Glomerular endothelial cell (primary cell): ENCODE results near the gene OR2W1. TPM values are rescaled to one million over a fixed set of nuclear protein-coding genes. Genes with fewer than 3 reads are reported as not detected.

Experiments
- DNase-seq: peaks from one replicate; pipeline ENCODE4 v3.0.0-alpha.2; 2011; ENCODE audit warnings: low read depth, low spot score; ENCODE audit errors: extremely low read depth
- total RNA-seq: library from RNA; depleted of rRNA; stranded (reverse); fragments of >200 nt; gene quantifications from 2 replicates; pipeline ENCODE4 v1.2.3, GENCODE V29; 2015

Gene OR2W1
- total RNA-seq, 1 donor from 2014 or later = not detected

- no peak for DNase-seq
Observed at GRCh38 chr6:29005183-29005885, 39.6 kb downstream of the OR2W1 start, which contains the start of gene ZNF311. TSS of gene ZNF311 (minus strand) at chr6:29005315. CDS start at chr6:29003954, 1,361 bp downstream.

- no peak for DNase-seq
Observed at GRCh38 chr6:28996844-28997510, 48.0 kb downstream of the OR2W1 start.

GRCh38 chr6:28995093-28995650 is 49.8 kb downstream of the OR2W1 start:
- DNase-seq = no peak

Other genes starting within 250 kb of the OR2W1 start
- gene TRIM27, start 121.2 kb downstream of the OR2W1 start, total RNA-seq = 68.7 and 85.6 TPM in 2 replicates
- 0.05 and 0.70 TPM in 2 replicates for gene ZNF311, start 39.9 kb downstream of the OR2W1 start, total RNA-seq
- not detected in 2 replicates for gene OR2B3, start 42.1 kb upstream of the OR2W1 start, total RNA-seq
- not detected in 2 replicates for gene OR2J1, start 54.3 kb upstream of the OR2W1 start, total RNA-seq
- gene OR2J3, start 62.9 kb upstream of the OR2W1 start, total RNA-seq = not detected in 2 replicates
- gene OR2J2, start 125.7 kb upstream of the OR2W1 start, total RNA-seq = not detected in 2 replicates